Type B pancreatic cell (in vitro differentiated cells): ENCODE results near the gene SCAF8. TPM values are rescaled to one million over a fixed set of nuclear protein-coding genes. Genes with fewer than 3 reads are reported as not detected.
"Not testable (repeated sequence)": the region's sequence is repeated elsewhere in the genome, so short reads cannot be mapped to it uniquely, and the experiment has no call there.

Experiments
- DNase-seq: peaks from one replicate; pipeline ENCODE4 v3.0.0; 2021; ENCODE audit warnings: mixed read lengths; ENCODE audit not compliant: unreplicated experiment; ENCODE audit errors: extremely low spot score
- H3K27ac Mint-ChIP-seq: 2 replicates; pipeline ENCODE4 v1.8.0; 2021; ENCODE audit warnings: mild to moderate bottlenecking, mixed read lengths
- H3K27me3 Mint-ChIP-seq: 2 replicates; pipeline ENCODE4 v1.8.0; 2021; ENCODE audit warnings: mixed read lengths
- H3K36me3 Mint-ChIP-seq: 2 replicates; pipeline ENCODE4 v1.8.0; 2021; ENCODE audit warnings: mixed read lengths
- H3K4me1 Mint-ChIP-seq: one replicate; pipeline ENCODE4 v1.8.0; 2021; ENCODE audit warnings: mixed read lengths; ENCODE audit not compliant: unreplicated experiment
- H3K4me3 Mint-ChIP-seq: 2 replicates; pipeline ENCODE4 v1.8.0; 2021; ENCODE audit warnings: mild to moderate bottlenecking, mixed read lengths
- H3K9me3 Mint-ChIP-seq: 2 replicates; pipeline ENCODE4 v1.8.0; 2021; ENCODE audit warnings: mixed read lengths
- CTCF ChIP-seq: fragments of 200-600 bp; sonication (generic); conservative IDR thresholded peaks from 2 replicates; pipeline ENCODE4 v1.5.0; 2021; ENCODE audit warnings: antibody characterized with exemption, mild to moderate bottlenecking
- total RNA-seq: library from RNA; stranded (reverse); gene quantifications from 2 replicates; pipeline ENCODE4 v1.2.1, GENCODE V29; 2021; ENCODE audit warnings: low replicate concordance

The SCAF8 gene
- total RNA-seq, 1 donor from 2014 or later: 58.7 TPM

GRCh38 chr6:154715446-154715845 is 17.8 kb upstream of the SCAF8 start:
- no peaks in the 10 kb centered on the region for H3K27me3 Mint-ChIP-seq
- no peaks in the 10 kb centered on the region for H3K4me1 Mint-ChIP-seq
- H3K9me3 Mint-ChIP-seq: peaks cover 9% of the 10 kb centered on the region
- H3K4me3 Mint-ChIP-seq: no peak overlapping the region
- no peak for TF ChIP-seq CTCF
- no peak overlapping the region for H3K27ac Mint-ChIP-seq
- DNase-seq: no peak
- H3K36me3 Mint-ChIP-seq: no peaks in the 10 kb centered on the region

GRCh38 chr6:154716350-154716749 is 16.9 kb upstream of the SCAF8 start:
- not testable (repeated sequence) for H3K36me3 Mint-ChIP-seq, H3K4me3 Mint-ChIP-seq, H3K4me1 Mint-ChIP-seq, H3K27me3 Mint-ChIP-seq, DNase-seq, H3K27ac Mint-ChIP-seq, H3K9me3 Mint-ChIP-seq

- DNase-seq: no peak
- TF ChIP-seq CTCF: no peak
- peaks cover 9% of the 10 kb centered on the region for H3K9me3 Mint-ChIP-seq
- no peaks in the 10 kb centered on the region for H3K36me3 Mint-ChIP-seq
- no peak overlapping the region for H3K4me3 Mint-ChIP-seq
- no peaks in the 10 kb centered on the region for H3K27me3 Mint-ChIP-seq
- H3K27ac Mint-ChIP-seq: no peak overlapping the region
- no peaks in the 10 kb centered on the region for H3K4me1 Mint-ChIP-seq
These were observed 13.8 kb upstream of the SCAF8 start for GRCh38 chr6:154719433-154719832.

GRCh38 chr6:154719854-154720253 is 13.4 kb upstream of the SCAF8 start:
- no peak overlapping the region for H3K4me3 Mint-ChIP-seq
- TF ChIP-seq CTCF: no peak
- H3K36me3 Mint-ChIP-seq: no peaks in the 10 kb centered on the region
- no peak for DNase-seq
- H3K27ac Mint-ChIP-seq: no peak overlapping the region
- peaks cover 9% of the 10 kb centered on the region for H3K9me3 Mint-ChIP-seq
- no peaks in the 10 kb centered on the region for H3K27me3 Mint-ChIP-seq
- no peaks in the 10 kb centered on the region for H3K4me1 Mint-ChIP-seq

- no peak for TF ChIP-seq CTCF
- no peaks in the 10 kb centered on the region for H3K36me3 Mint-ChIP-seq
- DNase-seq: no peak
These were observed 11.8 kb upstream of the SCAF8 start for GRCh38 chr6:154721460-154721859.

GRCh38 chr6:154726887-154727286 is 6.3 kb upstream of the SCAF8 start:
- no peak overlapping the region for H3K4me3 Mint-ChIP-seq
- no peak for TF ChIP-seq CTCF
- no peaks in the 10 kb centered on the region for H3K9me3 Mint-ChIP-seq
- no peak overlapping the region for H3K27ac Mint-ChIP-seq
- no peak for DNase-seq
- peaks cover 4% of the 10 kb centered on the region for H3K4me1 Mint-ChIP-seq
- H3K27me3 Mint-ChIP-seq: no peaks in the 10 kb centered on the region
- no peaks in the 10 kb centered on the region for H3K36me3 Mint-ChIP-seq

More at GRCh38 chr6:154721460-154721859, 11.8 kb upstream of the SCAF8 start:
- Mint-ChIP-seq H3K9me3 (peaks cover 9% of the 10 kb centered on the region), H3K4me1 (no peaks in the 10 kb centered on the region), H3K27me3 (no peaks in the 10 kb centered on the region), H3K27ac (no peak overlapping the region), H3K4me3 (no peak overlapping the region)
